Esophagus mucosa (tissue), 1 donor: ENCODE results near the gene DENND5B. TPM values are rescaled to one million over a fixed set of nuclear protein-coding genes. Genes with fewer than 3 reads are reported as not detected.
"Not testable (repeated sequence)": the region's sequence is repeated elsewhere in the genome, so short reads cannot be mapped to it uniquely, and the experiment has no call there.

Experiments used
- ATAC-seq: fragments of 200-7000 bp; cut with Tn5 transposase; one replicate; pipeline ENCODE4 v1.9.1; 2020
- total RNA-seq: library from RNA; stranded (reverse); gene quantifications from one replicate; pipeline ENCODE4 v1.2.4, GENCODE V29; 2023
- donor health status: DM: yes; HTN: yes; CAD: no.

Gene DENND5B
- total RNA-seq, 1 donor from 2014 or later: 0.60 TPM

DNA sequence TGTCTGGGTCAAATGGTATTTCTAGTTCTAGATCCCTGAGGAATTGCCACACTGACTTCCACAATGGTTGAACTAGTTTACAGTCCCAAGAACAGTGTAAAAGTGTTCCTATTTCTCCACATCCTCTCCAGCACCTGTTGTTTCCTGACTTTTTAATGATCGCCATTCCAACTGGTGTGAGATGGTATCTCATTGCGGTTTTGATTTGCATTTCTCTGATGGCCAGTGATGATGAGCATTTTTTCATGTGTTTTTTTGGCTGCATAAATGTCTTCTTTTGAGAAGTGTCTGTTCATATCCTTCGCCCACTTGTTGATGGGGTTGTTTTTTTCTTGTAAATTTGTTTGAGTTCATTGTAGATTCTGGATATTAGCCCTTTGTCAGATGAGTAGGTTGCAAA, 40.3 kb downstream of the DENND5B start:
- not testable (repeated sequence) for ATAC-seq

DNA sequence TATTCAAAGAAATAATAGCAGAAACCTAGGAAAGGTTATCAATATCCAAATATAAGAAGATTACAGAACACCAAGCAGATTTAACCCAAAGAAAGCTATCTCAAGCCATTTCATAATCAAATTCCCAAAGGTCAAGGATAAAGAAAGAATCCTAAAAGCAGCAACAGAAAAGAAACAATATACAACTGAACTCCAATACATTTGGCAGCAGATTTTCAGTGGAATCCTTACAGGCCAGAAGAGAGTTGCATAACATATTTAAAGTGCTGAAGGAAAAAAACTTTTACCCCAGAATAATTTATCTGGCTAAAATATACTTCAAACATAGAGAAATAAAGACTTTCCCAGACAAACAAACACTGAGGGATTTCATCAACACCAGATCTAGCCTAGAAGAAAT, 54.3 kb downstream of the DENND5B start:
- no peak for ATAC-seq

DNA sequence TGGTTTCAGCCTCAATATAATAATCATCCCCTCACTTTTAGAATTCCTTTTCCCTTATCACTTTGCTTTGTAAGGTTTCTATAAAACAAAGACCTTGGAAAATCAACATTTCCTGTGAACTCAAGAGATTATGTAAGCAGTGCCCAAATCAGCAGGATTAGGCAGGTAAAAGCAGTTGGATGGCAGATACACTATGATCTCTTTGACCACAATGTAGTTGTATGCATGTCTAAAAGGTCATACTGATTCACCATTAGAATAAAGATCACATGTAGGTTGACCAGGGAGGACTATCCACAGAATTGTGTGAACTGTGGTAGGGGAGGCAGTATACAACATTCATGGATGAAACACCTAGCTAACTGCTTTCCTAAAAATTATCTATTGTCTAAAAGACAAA, 57.5 kb downstream of the DENND5B start:
- ATAC-seq: no peak

- no peak for ATAC-seq
Measured at GRCh38 chr12:31531893-31532292, 59.0 kb downstream of the DENND5B start.

- no peak for ATAC-seq
Measured at GRCh38 chr12:31528095-31528494, 62.8 kb downstream of the DENND5B start.

DNA sequence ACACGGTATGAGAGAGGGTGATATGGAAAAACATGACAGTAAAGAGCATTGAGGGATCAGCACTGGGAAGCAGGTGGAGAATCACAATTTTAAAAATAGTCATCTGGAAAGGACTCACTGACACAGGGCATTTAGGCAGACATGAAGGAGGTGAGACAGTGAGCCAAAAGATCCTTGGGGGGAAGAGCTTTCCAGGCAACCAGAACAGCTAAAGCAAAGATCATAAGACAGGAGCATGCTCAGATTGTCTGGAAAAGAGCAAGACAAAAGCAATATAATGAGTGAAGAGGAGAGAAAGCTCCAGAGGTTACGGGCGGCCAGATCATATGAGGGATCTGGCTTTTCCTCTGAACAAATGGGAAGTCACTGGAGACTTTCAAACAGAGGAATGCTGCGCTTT, 63.9 kb downstream of the DENND5B start:
- ATAC-seq: no peak

DNA sequence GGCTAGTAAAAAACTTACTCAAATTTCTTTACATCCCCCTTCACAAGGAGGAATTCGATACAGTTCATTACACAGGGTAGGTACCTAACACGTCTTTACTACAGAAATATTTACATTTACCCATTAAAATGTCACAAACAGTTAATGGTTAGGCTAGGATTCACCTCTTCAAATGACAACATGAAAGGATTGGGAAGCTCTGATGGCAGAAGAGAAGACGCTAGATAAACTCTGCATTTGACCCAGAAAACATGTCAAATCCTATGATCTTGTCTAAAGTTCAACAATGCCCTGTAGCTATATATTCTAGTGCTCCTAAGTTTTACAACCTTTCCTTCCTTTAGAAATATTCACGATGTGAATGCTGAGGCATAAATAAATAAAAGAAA, 64.8 kb downstream of the DENND5B start:
- ATAC-seq: no peak

DNA sequence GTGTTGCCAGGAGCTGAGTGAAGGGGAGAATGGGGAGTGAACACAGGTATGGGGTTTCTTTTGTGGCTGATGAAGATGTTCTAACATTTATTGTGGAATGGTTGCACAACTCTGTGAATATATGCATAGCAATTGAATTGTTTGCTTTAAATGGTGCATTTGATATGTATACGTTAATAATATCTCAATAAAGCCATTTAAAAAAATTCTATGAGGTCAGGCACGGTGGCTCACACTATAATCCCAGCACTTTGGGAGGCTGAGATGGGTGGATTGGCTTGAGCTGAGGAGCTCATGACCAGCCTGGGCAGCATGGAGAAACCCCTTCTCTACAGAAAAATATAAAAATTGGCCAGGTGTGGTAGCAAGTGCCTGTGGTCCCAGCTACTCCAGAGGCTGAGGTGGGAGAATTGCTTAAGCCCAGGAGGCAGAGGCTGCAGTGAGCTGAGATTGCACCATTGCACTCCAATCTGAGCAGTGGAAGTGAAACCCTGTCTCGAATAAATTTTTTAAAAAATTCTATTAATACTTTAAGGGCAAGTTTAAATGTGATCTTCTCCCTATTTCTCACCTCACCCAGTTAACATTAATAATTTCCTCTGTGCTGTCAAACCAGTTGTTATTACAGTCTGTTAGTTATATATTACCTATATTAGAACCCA, 65.3 kb downstream of the DENND5B start:
- no peak for ATAC-seq

DNA sequence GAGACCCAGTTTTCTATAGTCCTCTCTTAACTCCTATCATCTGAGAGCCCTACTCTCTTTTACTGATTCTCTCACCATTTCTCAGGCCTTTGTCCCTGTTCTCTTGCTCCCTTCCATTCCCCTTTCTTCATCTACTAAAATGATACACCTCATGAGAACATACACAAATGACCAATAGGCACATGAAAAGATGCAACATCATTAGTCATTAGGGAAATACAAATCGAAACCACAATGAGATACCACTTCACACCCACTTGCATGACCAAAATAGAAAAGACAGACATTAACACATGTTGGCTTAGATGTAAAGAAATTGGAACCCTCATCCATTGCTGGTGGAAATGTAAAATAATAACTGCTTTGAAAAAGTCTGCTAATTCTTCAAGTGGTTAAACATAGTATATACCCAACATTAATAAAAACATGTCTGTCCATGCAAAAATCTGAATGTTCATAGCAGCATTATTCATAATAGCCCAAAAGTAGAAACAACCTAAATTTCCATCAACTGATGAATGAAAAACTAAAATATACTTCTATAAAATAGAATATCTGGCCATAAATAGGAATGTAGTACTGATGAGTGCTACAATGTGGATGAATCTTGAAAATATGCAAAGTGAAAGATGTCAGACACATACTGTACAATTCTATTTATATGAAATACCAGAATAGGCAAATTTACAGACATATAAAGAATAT, 66.0 kb downstream of the DENND5B start:
- ATAC-seq: no peak

DNA sequence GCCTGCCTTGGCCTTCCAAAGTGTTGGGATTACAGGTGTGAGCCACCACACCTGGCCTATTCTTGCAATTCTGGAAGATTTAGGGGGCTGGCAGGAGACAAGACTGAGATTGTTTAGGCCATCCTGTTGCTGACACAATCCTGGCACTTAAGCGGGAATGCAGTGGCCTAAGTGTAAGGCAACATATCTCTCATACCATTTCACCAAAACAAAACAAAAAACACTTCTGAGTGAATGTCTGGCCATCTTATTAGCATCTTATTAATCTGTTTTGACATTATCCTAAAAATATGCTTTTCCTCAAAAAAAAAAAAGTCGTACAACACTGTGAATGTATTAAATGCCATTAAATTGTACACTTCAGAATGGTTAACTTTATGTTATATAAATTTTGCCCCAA, 67.6 kb downstream of the DENND5B start:
- ATAC-seq: no peak

GRCh38 chr12:31522607-31523006, 68.3 kb downstream of the DENND5B start:
- ATAC-seq: no peak

DNA sequence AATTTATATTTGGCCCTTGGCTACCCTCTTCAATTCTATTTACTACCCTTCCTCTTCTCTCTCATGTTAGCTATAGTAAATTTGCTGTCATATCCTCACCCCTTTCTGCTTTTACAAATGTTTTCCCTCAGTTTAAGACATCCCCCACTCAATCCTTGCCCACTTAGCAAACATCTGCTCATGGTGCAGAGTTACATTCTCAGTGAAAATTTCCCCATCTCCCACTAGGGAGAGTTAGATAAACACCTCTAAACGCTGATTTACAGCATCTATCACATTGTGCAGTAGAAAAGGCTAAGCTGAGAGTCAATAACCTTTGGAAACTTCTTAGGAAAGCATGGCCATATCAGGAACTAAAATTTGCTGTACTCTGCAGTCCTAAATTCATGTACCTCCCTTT, 69.0 kb downstream of the DENND5B start:
- ATAC-seq: no peak

GRCh38 chr12:31519511-31519910, 71.4 kb downstream of the DENND5B start:
- no peak for ATAC-seq

- no peak for ATAC-seq
Measured at GRCh38 chr12:31518680-31519227, 72.2 kb downstream of the DENND5B start.

GRCh38 chr12:31517994-31518393, 72.9 kb downstream of the DENND5B start:
- ATAC-seq: no peak

DNA sequence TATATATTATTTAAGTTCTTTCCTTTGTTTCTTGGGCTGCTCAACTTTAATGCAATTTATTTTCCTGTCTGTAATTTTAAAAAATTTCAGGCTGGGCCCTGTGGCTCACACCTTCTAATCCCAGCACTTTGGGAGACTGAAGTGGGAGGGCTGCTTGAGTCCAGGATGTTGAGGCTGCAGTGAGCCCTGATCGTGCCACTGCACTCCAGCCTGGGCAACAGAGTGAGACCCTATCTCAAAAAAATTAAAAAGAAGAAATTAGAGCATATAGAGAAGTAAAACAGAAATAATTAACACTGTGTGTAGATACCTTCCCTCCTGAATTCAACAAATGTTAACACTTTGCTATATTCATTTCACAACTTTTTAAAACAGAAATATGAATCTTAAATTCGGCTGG, 74.2 kb downstream of the DENND5B start:
- no peak for ATAC-seq

DNA sequence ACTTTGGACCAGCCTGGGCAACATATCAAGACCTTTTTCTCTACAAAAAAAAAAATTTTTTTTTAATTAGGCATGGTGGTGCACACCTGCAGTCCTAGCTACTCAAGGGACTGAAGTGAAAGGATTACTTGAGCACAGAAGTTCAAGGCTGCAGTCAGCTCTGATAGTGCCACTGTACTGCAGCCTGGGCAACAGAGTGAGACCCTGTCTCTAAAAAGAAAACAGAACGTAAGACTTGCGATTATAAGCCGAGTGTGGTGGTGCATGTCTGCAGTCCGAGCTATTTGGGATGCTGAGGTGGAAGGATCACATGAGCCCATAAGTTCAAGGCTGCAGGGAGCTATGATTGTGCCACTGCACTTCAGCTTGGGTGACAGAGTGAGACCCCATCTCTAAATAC, 76.0 kb downstream of the DENND5B start:
- ATAC-seq: no peak

DNA sequence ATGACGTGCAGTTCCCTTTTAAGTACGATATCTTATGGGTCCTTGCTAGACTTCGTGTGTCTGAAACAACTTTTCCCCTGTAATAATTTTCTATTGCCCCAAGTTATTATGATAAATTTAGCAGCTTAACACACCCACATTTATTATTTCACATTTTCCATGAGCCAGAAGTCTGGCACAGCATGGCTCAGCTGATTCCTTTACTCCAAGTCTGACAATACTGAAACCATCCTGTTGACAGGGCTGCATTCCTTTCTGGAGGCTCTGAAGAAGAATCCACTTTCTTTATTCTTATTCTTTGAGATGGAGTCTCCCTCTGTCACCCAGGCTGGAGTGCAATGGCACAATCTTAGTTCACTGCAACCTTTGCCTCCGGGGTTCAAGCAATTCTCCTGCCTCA, 80.9 kb downstream of the DENND5B start:
- ATAC-seq: no peak

- no peak for ATAC-seq
Measured at GRCh38 chr12:31508436-31509150, 82.3 kb downstream of the DENND5B start.

DNA sequence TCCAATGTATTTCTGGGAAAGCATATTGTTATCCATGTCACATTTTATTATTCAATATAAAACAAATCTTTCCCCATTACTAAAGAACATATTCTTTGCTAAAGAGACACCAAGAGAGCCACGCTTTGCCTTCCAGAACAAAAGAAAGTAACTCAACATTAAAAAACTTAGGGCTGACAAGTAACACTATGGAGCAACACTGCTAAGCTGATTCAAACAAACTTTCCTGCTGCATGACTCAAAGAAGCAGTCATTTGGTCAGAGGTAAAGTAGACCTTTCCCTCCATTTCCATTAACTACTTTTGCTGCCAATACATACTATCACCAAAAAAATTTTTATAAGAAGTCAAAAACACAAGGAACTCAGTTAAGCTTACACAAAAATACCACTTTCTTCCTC, 83.0 kb downstream of the DENND5B start:
- ATAC-seq: no peak

GRCh38 chr12:31506515-31507306, 84.2 kb downstream of the DENND5B start:
- ATAC-seq: no peak

GRCh38 chr12:31504625-31505222, 86.2 kb downstream of the DENND5B start:
- ATAC-seq: no peak
